HEK293 (cell line): Measurements from ENCODE around the gene S100A16.
A peak's percentile ranks its signal among the peaks of the same experiment; 100 is the strongest.

ENCODE experiments used
- CTCF ChIA-PET: fragments of 350-600 bp; formaldehyde crosslinking; extraction: SDS; loops from one replicate; lab custom pipeline; 2021; ENCODE audit warnings: antibody characterized with exemption; lab: Yijun Ruan, JAX
- POLR2A ChIA-PET: fragments of 300-600 bp; formaldehyde crosslinking; extraction: SDS; loops from one replicate; lab custom pipeline; 2020; ENCODE audit warnings: antibody characterized with exemption, inconsistent platforms; lab: Yijun Ruan, JAX
- H3K27ac ChIP-seq: fragments of 200-500 bp; sonication (Bioruptor generic); 2 replicates; pipeline ENCODE4 v1.5.1; 2014; ENCODE audit warnings: low read depth, low read length, control low read depth, inconsistent platforms; ENCODE audit errors: extremely low read depth
- H3K36me3 ChIP-seq, 2 experiments: fragments of 200-500 bp in 1 of 2; sonication (Bioruptor generic) in 1 of 2; 1 replicate in 1 of 2; 2 replicates in 1 of 2; pipeline ENCODE4 v1.5.1; 2014 to 2017; ENCODE audit warnings: inconsistent platforms in 2 of 2, low read length in 2 of 2; ENCODE audit not compliant: control insufficient read depth in 2 of 2, insufficient read depth in 1 of 2
- H3K4me1 ChIP-seq: fragments of 200-500 bp; sonication (Bioruptor generic); 2 replicates; pipeline ENCODE4 v1.5.1; 2014; ENCODE audit warnings: mild to moderate bottlenecking, low read length, inconsistent platforms; ENCODE audit not compliant: control insufficient read depth, insufficient read depth
- H3K4me3 ChIP-seq: 2 replicates; pipeline ENCODE4 v1.5.1; 2011; ENCODE audit warnings: low read depth, mild to moderate bottlenecking, control low read depth, low read length, moderate library complexity
- H3K9me3 ChIP-seq: fragments of 200-500 bp; sonication (Bioruptor generic); 2 replicates; pipeline ENCODE4 v1.5.1; 2014; ENCODE audit warnings: low read depth, low read length, inconsistent platforms; ENCODE audit not compliant: control insufficient read depth, insufficient read depth
- AEBP2 ChIP-seq: fragments of 450-650 bp; formaldehyde crosslinking; IDR thresholded peaks from 2 replicates; pipeline ENCODE4 v1.5.1; 2016; ENCODE audit warnings: missing biosample characterization, missing genetic modification characterization, borderline replicate concordance
- BCL11A ChIP-seq: fragments of 450-650 bp; formaldehyde crosslinking; IDR thresholded peaks from 2 replicates; pipeline ENCODE4 v1.5.1; 2016; ENCODE audit warnings: low read depth, missing biosample characterization, missing genetic modification characterization
- KLF16 ChIP-seq: fragments of 450-650 bp; formaldehyde crosslinking; IDR thresholded peaks from 2 replicates; pipeline ENCODE4 v1.5.1; 2017; ENCODE audit warnings: missing biosample characterization, missing genetic modification characterization
- PRDM1 ChIP-seq: fragments of 450-650 bp; formaldehyde crosslinking; IDR thresholded peaks from 2 replicates; pipeline ENCODE4; 2016; ENCODE audit warnings: missing biosample characterization, missing genetic modification characterization
- SP2 ChIP-seq: fragments of 450-650 bp; formaldehyde crosslinking; IDR thresholded peaks from 2 replicates; pipeline ENCODE4 v1.5.1; 2016; ENCODE audit warnings: missing biosample characterization, missing genetic modification characterization
- TCF7L2 ChIP-seq: IDR thresholded peaks from 2 replicates; pipeline ENCODE4 v1.6.1; 2011; ENCODE audit warnings: low read depth, mild to moderate bottlenecking, inconsistent platforms, low read length, moderate library complexity, borderline replicate concordance
- YY2 ChIP-seq: fragments of 450-650 bp; formaldehyde crosslinking; IDR thresholded peaks from 2 replicates; pipeline ENCODE4 v1.5.1; 2016; ENCODE audit warnings: missing biosample characterization, missing genetic modification characterization
- ZBTB10 ChIP-seq: fragments of 450-650 bp; formaldehyde crosslinking; IDR thresholded peaks from 2 replicates; pipeline ENCODE4 v1.5.1; 2016; ENCODE audit warnings: missing biosample characterization, missing genetic modification characterization
- ZNF140 ChIP-seq: fragments of 450-650 bp; formaldehyde crosslinking; IDR thresholded peaks from 2 replicates; pipeline ENCODE4 v1.5.1; 2016; ENCODE audit warnings: missing biosample characterization, missing genetic modification characterization
- ZNF16 ChIP-seq: fragments of 450-650 bp; formaldehyde crosslinking; IDR thresholded peaks from 2 replicates; pipeline ENCODE4 v1.5.1; 2016; ENCODE audit warnings: low read depth, missing biosample characterization, missing genetic modification characterization
- ZNF169 ChIP-seq: fragments of 450-650 bp; formaldehyde crosslinking; IDR thresholded peaks from 2 replicates; pipeline ENCODE4 v1.5.1; 2016; ENCODE audit warnings: missing biosample characterization, missing genetic modification characterization
- ZNF266 ChIP-seq: fragments of 450-650 bp; formaldehyde crosslinking; IDR thresholded peaks from 2 replicates; pipeline ENCODE4 v1.5.1; 2016; ENCODE audit warnings: missing biosample characterization, missing genetic modification characterization, low read depth
- ZNF514 ChIP-seq: fragments of 450-650 bp; formaldehyde crosslinking; IDR thresholded peaks from 2 replicates; pipeline ENCODE4 v1.5.1; 2016; ENCODE audit warnings: missing biosample characterization, missing genetic modification characterization
- ZNF549 ChIP-seq: fragments of 450-650 bp; IDR thresholded peaks from 2 replicates; pipeline ENCODE4 v1.5.1; 2018; ENCODE audit warnings: missing biosample characterization, missing genetic modification characterization, mild to moderate bottlenecking, inconsistent platforms, moderate library complexity
- ZSCAN16 ChIP-seq: fragments of 450-650 bp; formaldehyde crosslinking; IDR thresholded peaks from 2 replicates; pipeline ENCODE4 v1.5.1; 2016; ENCODE audit warnings: missing biosample characterization, missing genetic modification characterization
- ZSCAN18 ChIP-seq: fragments of 450-650 bp; formaldehyde crosslinking; IDR thresholded peaks from 2 replicates; pipeline ENCODE4 v1.5.1; 2016; ENCODE audit warnings: missing biosample characterization, missing genetic modification characterization

Gene S100A16

GRCh38 chr1:153658400-153659174, 45.6 kb upstream of the S100A16 start, which contains the start of gene SNAPIN (continued):
- TF ChIP-seq ZNF266 (tag by site-specific recombination), result no peak
- peak; percentile 39; the same call in 1 of the 2 replicates for TF ChIP-seq ZBTB10 (tag by site-specific recombination)
- peak; percentile 82 for TF ChIP-seq SP2 (tag by site-specific recombination)
- no peak for TF ChIP-seq BCL11A (tag by site-specific recombination)

- CTCF ChIA-PET, result no interaction called here
- Histone ChIP-seq H3K27ac (no peak overlapping the region), H3K4me1 (0 out of 2 replicates have a peak, but pooled peaks cover 2% of the 10 kb centered on the region), H3K9me3 (no peaks in the 10 kb centered on the region), H3K36me3 (peaks cover 1 to 10% of the 10 kb centered on the region in 2 experiments; a peak in 2 of 3 replicates), H3K4me3 (no peak overlapping the region)
- no peak for TF ChIP-seq ZNF16 (tag by site-specific recombination)
- TF ChIP-seq PRDM1 (tag by site-specific recombination), result peak; percentile 51; the same call in 1 of the 2 replicates
- POLR2A ChIA-PET, result interaction anchor here (0.7 kb wide), 1 partner anchor 15 kb away, joined by 3 read pairs; the partner anchor contains the start of gene ILF2
Measured at GRCh38 chr1:153655333-153655732, 42.4 kb upstream of the S100A16 start.

- no peaks in the 10 kb centered on the region for H3K9me3 ChIP-seq
- TF ChIP-seq AEBP2 (tag by site-specific recombination), result no peak
- no peak for TF ChIP-seq ZNF140
- no peak for TF ChIP-seq ZSCAN16 (tag by site-specific recombination)
- no peak for TF ChIP-seq YY2
- no peak for TF ChIP-seq ZNF169 (tag by site-specific recombination)
- TF ChIP-seq ZNF514 (tag by site-specific recombination), result no peak
- no peak for TF ChIP-seq TCF7L2
- no peak for TF ChIP-seq ZNF549 (tag by site-specific recombination)
- TF ChIP-seq KLF16 (tag by site-specific recombination), result no peak
- no peak for TF ChIP-seq ZSCAN18
- ChIA-PET POLR2A (interaction anchor here (0.6 to 2.2 kb wide), 6 partner anchors 9 to 39 kb away, joined by 3 to 9 read pairs (median 4); partner anchors contain the start of genes CHTOP, S100A1 and S100A13), CTCF (interaction anchor here (1.2 kb wide), 2 partner anchors 25 to 144 kb away, joined by 3 read pairs; partner anchors contain the start of gene S100A13)
- H3K36me3 ChIP-seq, result no peaks in the 10 kb centered on the region
- H3K4me1 ChIP-seq, result no peaks in the 10 kb centered on the region
- no peak overlapping the region for H3K27ac ChIP-seq
- no peak overlapping the region for H3K4me3 ChIP-seq
Measured at GRCh38 chr1:153652805-153653500, 40.0 kb upstream of the S100A16 start.
